Body of pancreas (tissue), 4 donors: ENCODE measurements around the gene EIF3B. TPM values are rescaled to one million over a fixed set of nuclear protein-coding genes. Genes with fewer than 3 reads are reported as not detected.
A peak's percentile ranks its signal among the peaks of the same experiment; 100 is the strongest.

Experiments used
- ATAC-seq: fragments of 150-250 bp; one replicate; pipeline ENCODE4 v1.9.1; 2016
- DNase-seq, 4 donors: peaks; one replicate each; pipeline ENCODE4 v3.0.0-alpha.2; 2019
- H3K27ac ChIP-seq, 4 donors: fragments of 200-600 bp; sonication (generic); 1 replicate in 3 of 4; 2 replicates in 1 of 4; pipeline versions ENCODE4 v1.5.1 to v1.6.1; 2016 to 2019; ENCODE audit warnings: mild to moderate bottlenecking in 1 of 4, mixed read lengths in 1 of 4, moderate library complexity in 1 of 4
- H3K27me3 ChIP-seq, 2 donors: fragments of 200-600 bp; sonication (generic); one replicate each; pipeline ENCODE4 v1.6.0; 2016; ENCODE audit warnings: mild to moderate bottlenecking in 1 of 2
- H3K36me3 ChIP-seq, 2 donors: fragments of 200-600 bp; sonication (generic); replicated peaks in 1 of 2; 2 replicates each; pipeline ENCODE4 v1.5.1; 2016; ENCODE audit warnings: low read depth in 2 of 2; ENCODE audit not compliant: insufficient read depth in 1 of 2
- H3K4me1 ChIP-seq: fragments of 200-600 bp; sonication (generic); one replicate; pipeline ENCODE4 v1.6.0; 2016
- H3K4me3 ChIP-seq, 2 donors: fragments of 200-600 bp; sonication (generic); 1 replicate in 1 of 2; 2 replicates in 1 of 2; pipeline ENCODE4 v1.5.1; 2016 to 2019
- H3K9me3 ChIP-seq, 3 donors: fragments of 200-600 bp; sonication (generic); 1 replicate in 2 of 3; 2 replicates in 1 of 3; pipeline ENCODE4 v1.5.1; 2016
- CTCF ChIP-seq, 7 experiments: fragments of 450-650 bp in 4 of 7; fragments of 200-600 bp in 3 of 7; sonication (generic) in 3 of 7; IDR thresholded peaks; one replicate each; pipeline ENCODE4 v1.5.1; 2016 to 2019; ENCODE audit warnings: antibody characterized with exemption in 7 of 7
- POLR2A ChIP-seq, 3 donors: fragments of 450-650 bp; IDR thresholded peaks; one replicate each; pipeline ENCODE4 v1.6.1; 2016; ENCODE audit warnings: antibody characterized with exemption in 3 of 3, mild to moderate bottlenecking in 2 of 3
- WGBS, 2 donors: methylation state at CpG; one replicate each; pipeline ENCODE4 v1.1.5; 2017; 5-methylcytosine and 5-hydroxymethylcytosine counted together
- intact Hi-C: fragments of 100-400 bp; cut with DNase I; formaldehyde crosslinking; loops from one replicate; pipeline ENCODE4 v1.15.1; 2023
- total RNA-seq, 2 donors: library from RNA; depleted of rRNA; stranded (reverse); fragments of >200 nt; gene quantifications; one replicate each; pipeline ENCODE4 v1.1.0, GENCODE V29; 2016

EIF3B gene
- total RNA-seq, 2 donors from 2014 or later, result 87.2 to 232 TPM

- 0 to 1% methylated on average over 3 to 50 of the region's 71 CpGs for WGBS, 2 donors
- peak overlapping the region; percentile 18 to 90 for H3K4me3 ChIP-seq
- no peaks in the 10 kb centered on the region for H3K27me3 ChIP-seq
- peak; percentile 36 for ATAC-seq
- no peaks in the 10 kb centered on the region for H3K36me3 ChIP-seq
- intact Hi-C loops, result no loop called here
- peak in 1 of 3 donors; percentile 5 for TF ChIP-seq POLR2A (IDR thresholded peaks at IDR 0.05)
- peak in 5 of 7 experiments; percentile 2 to 36 (median 32) for TF ChIP-seq CTCF (IDR thresholded peaks at IDR 0.05)
- peak; percentile 44 to 57 (median 56) for DNase-seq
- peak overlapping the region in 3 of 4 donors; percentile 16 to 73 (median 60) for H3K27ac ChIP-seq
- peaks cover 37% of the 10 kb centered on the region for H3K4me1 ChIP-seq
- H3K9me3 ChIP-seq, result no peaks in the 10 kb centered on the region
These were observed 49.4 kb downstream of the EIF3B start for GRCh38 chr7:2403718-2404648.

- Histone ChIP-seq H3K27me3 (no peaks in the 10 kb centered on the region), H3K27ac (no peak overlapping the region), H3K36me3 (no peaks in the 10 kb centered on the region), H3K4me3 (peak overlapping the region in 1 of 2 donors; percentile 90), H3K4me1 (peaks cover 33% of the 10 kb centered on the region), H3K9me3 (no peaks in the 10 kb centered on the region)
- DNase-seq, result no peak
- intact Hi-C loops, result no loop called here
- WGBS, 2 donors, result 46 to 69% methylated on average over 12 of the region's 12 CpGs
- no peak for ATAC-seq
- no peak for TF ChIP-seq CTCF (IDR thresholded peaks at IDR 0.05)
These were observed 50.1 kb downstream of the EIF3B start for GRCh38 chr7:2404714-2405119.

GRCh38 chr7:2405201-2405600, 50.6 kb downstream of the EIF3B start:
- ATAC-seq (no peak), DNase-seq (no peak)
- H3K9me3 ChIP-seq, result no peaks in the 10 kb centered on the region
- no peak overlapping the region for H3K4me3 ChIP-seq
- TF ChIP-seq POLR2A (IDR thresholded peaks at IDR 0.05) (no peak), CTCF (IDR thresholded peaks at IDR 0.05) (no peak)
- intact Hi-C loops, result no loop called here
- H3K36me3 ChIP-seq, result no peaks in the 10 kb centered on the region
- H3K27me3 ChIP-seq, result no peaks in the 10 kb centered on the region
- WGBS, 2 donors, result 78 to 99% methylated on average over 10 of the region's 10 CpGs
- H3K4me1 ChIP-seq, result peaks cover 28% of the 10 kb centered on the region
- no peak overlapping the region for H3K27ac ChIP-seq

- DNase-seq (no peak), ATAC-seq (no peak)
- Histone ChIP-seq H3K36me3 (no peaks in the 10 kb centered on the region), H3K4me1 (peaks cover 26% of the 10 kb centered on the region), H3K27ac (no peak overlapping the region), H3K4me3 (no peak overlapping the region), H3K9me3 (no peaks in the 10 kb centered on the region), H3K27me3 (no peaks in the 10 kb centered on the region)
- intact Hi-C loops, result no loop called here
- 76 to 82% methylated on average over 21 of the region's 21 CpGs for WGBS, 2 donors
- no peak for TF ChIP-seq CTCF (IDR thresholded peaks at IDR 0.05)
- TF ChIP-seq POLR2A (IDR thresholded peaks at IDR 0.05), result no peak
These were observed 51.1 kb downstream of the EIF3B start for GRCh38 chr7:2405601-2406345.
